ENCODE results near the gene UGT1A3.

The UGT1A3 gene

GRCh38 chr2:233817995-233818638, 89.3 kb downstream of the UGT1A3 start:
- no peak overlapping the region for H3K27ac ChIP-seq
- no peak for TF ChIP-seq CTCF (IDR thresholded peaks at IDR 0.05)
- no peak for TF ChIP-seq ZFX (IDR thresholded peaks at IDR 0.05; ENCODE audit: borderline replicate concordance)

- TF ChIP-seq ZFX (IDR thresholded peaks at IDR 0.05; ENCODE audit: borderline replicate concordance) (no peak), CTCF (IDR thresholded peaks at IDR 0.05) (no peak)
- H3K27ac ChIP-seq = no peak overlapping the region
These were observed 90.1 kb downstream of the UGT1A3 start for GRCh38 chr2:233818639-233819621.

GRCh38 chr2:233819884-233820773, 91.3 kb downstream of the UGT1A3 start:
- TF ChIP-seq CTCF (IDR thresholded peaks at IDR 0.05) (no peak), ZFX (IDR thresholded peaks at IDR 0.05; ENCODE audit: borderline replicate concordance) (no peak)
- no peak overlapping the region for H3K27ac ChIP-seq

GRCh38 chr2:233820774-233821105, 91.9 kb downstream of the UGT1A3 start:
- TF ChIP-seq CTCF (IDR thresholded peaks at IDR 0.05) (no peak), ZFX (IDR thresholded peaks at IDR 0.05; ENCODE audit: borderline replicate concordance) (no peak)
- no peak overlapping the region for H3K27ac ChIP-seq

- H3K27ac ChIP-seq = no peak overlapping the region
- no peak for TF ChIP-seq CTCF (IDR thresholded peaks at IDR 0.05)
- TF ChIP-seq ZFX (IDR thresholded peaks at IDR 0.05; ENCODE audit: borderline replicate concordance) = no peak
These were observed 92.4 kb downstream of the UGT1A3 start for GRCh38 chr2:233821196-233821595.

- TF ChIP-seq CTCF (IDR thresholded peaks at IDR 0.05) (no peak), ZFX (IDR thresholded peaks at IDR 0.05; ENCODE audit: borderline replicate concordance) (no peak)
- no peak overlapping the region for H3K27ac ChIP-seq
These were observed 92.9 kb downstream of the UGT1A3 start for GRCh38 chr2:233821709-233822100.
